Caco-2 (cell line): ENCODE results near the gene EFNA1. TPM values are rescaled to one million over a fixed set of nuclear protein-coding genes. Genes with fewer than 3 reads are reported as not detected.
"Not testable (repeated sequence)": the region's sequence is repeated elsewhere in the genome, so short reads cannot be mapped to it uniquely, and the experiment has no call there.

ENCODE experiments used
- BruUV-seq: library from RNA; stranded (reverse); fragments of 400-500 nt; replicated peaks from 2 replicates; lab custom pipeline; 2021; lab: Mats Ljungman, UMichigan
- CTCF ChIA-PET: fragments of 300-600 bp; sonication (Branson Sonifier 250); formaldehyde crosslinking; loops from one replicate; lab custom pipeline; 2022; ENCODE audit warnings: antibody characterized with exemption; lab: Charles Lee
- POLR2A ChIA-PET: fragments of 300-600 bp; sonication (Branson Sonifier 250); formaldehyde crosslinking; loops from one replicate; lab custom pipeline; 2022; ENCODE audit warnings: antibody characterized with exemption; lab: Charles Lee
- DNase-seq, 2 experiments: peaks; one replicate each; pipeline versions ENCODE4 v3.0.0 to v3.0.0-alpha.2; 2020 to 2022
- H3K27me3 ChIP-seq: replicated peaks from 2 replicates; pipeline ENCODE4 v1.6.0; 2011; ENCODE audit warnings: low read length; ENCODE audit not compliant: control insufficient read depth, insufficient read depth
- H3K36me3 ChIP-seq: 2 replicates; pipeline ENCODE4 v1.5.1; 2011; ENCODE audit warnings: low read length; ENCODE audit not compliant: control insufficient read depth, insufficient read depth
- H3K4me1 ChIP-seq: fragments of 250-450 bp; sonication (Bioruptor Pico); 2 replicates; pipeline ENCODE4 v1.5.1; 2020; ENCODE audit warnings: mild to moderate bottlenecking
- H3K4me3 ChIP-seq: 2 replicates; pipeline ENCODE4 v1.5.1; 2011; ENCODE audit warnings: low read depth, mild to moderate bottlenecking, control low read depth, low read length
- H3K9me3 ChIP-seq: fragments of 250-450 bp; sonication (Bioruptor Pico); 2 replicates; pipeline ENCODE4 v1.5.1; 2020; ENCODE audit warnings: mild to moderate bottlenecking, moderate library complexity
- H3K27ac Mint-ChIP-seq: one replicate; pipeline ENCODE4 v1.8.0; 2022; ENCODE audit warnings: mixed read lengths; ENCODE audit not compliant: unreplicated experiment
- H3K27me3 Mint-ChIP-seq: one replicate; pipeline ENCODE4 v1.8.0; 2022; ENCODE audit warnings: mixed read lengths; ENCODE audit not compliant: insufficient read depth, unreplicated experiment
- H3K36me3 Mint-ChIP-seq: one replicate; pipeline ENCODE4 v1.8.0; 2022; ENCODE audit warnings: mild to moderate bottlenecking, mixed read lengths; ENCODE audit not compliant: insufficient read depth, unreplicated experiment
- H3K4me1 Mint-ChIP-seq: one replicate; pipeline ENCODE4 v1.8.0; 2022; ENCODE audit warnings: low read depth, mixed read lengths; ENCODE audit not compliant: unreplicated experiment
- H3K4me3 Mint-ChIP-seq: one replicate; pipeline ENCODE4 v1.8.0; 2022; ENCODE audit warnings: mild to moderate bottlenecking, moderate library complexity, mixed read lengths; ENCODE audit not compliant: unreplicated experiment
- H3K9me3 Mint-ChIP-seq: one replicate; pipeline ENCODE4 v1.8.0; 2022; ENCODE audit warnings: mixed read lengths; ENCODE audit not compliant: unreplicated experiment
- CTCF ChIP-seq, 2 experiments: fragments of 200-600 bp in 1 of 2; IDR thresholded peaks; 1 replicate in 1 of 2; 2 replicates in 1 of 2; pipeline versions ENCODE4 v1.5.1 to v1.8.0; 2011 to 2022; ENCODE audit warnings: antibody characterized with exemption in 1 of 2, control low read depth in 1 of 2, inconsistent platforms in 1 of 2, low read depth in 1 of 2, low read length in 1 of 2, mild to moderate bottlenecking in 1 of 2, moderate library complexity in 1 of 2; ENCODE audit not compliant: insufficient read depth in 1 of 2, severe bottlenecking in 1 of 2, unreplicated experiment in 1 of 2
- intact Hi-C: fragments of 100-400 bp; cut with micrococcal nuclease; formaldehyde crosslinking; loops from one replicate; pipeline ENCODE4 v1.10.0; 2022; ENCODE audit not compliant: unreplicated experiment
- total RNA-seq: library from RNA; stranded (reverse); gene quantifications from 2 replicates; pipeline ENCODE4 v1.2.3, GENCODE V29; 2022

EFNA1 gene
- total RNA-seq, 1 experiment from 2014 or later, result 47.9 TPM

GRCh38 chr1:155167166-155168104 is 39.8 kb downstream of the EFNA1 start:
- peak overlapping the region; percentile 24 for H3K27ac Mint-ChIP-seq
- peak; percentile 79 to 93 for TF ChIP-seq CTCF (IDR thresholded peaks at IDR 0.05; ENCODE audit: insufficient read depth in 1 of 2, low read depth in 1 of 2, low read length in 1 of 2, severe bottlenecking in 1 of 2, unreplicated experiment in 1 of 2)
- Histone ChIP-seq H3K9me3 (no peaks in the 10 kb centered on the region), H3K4me1 (peaks cover 10% of the 10 kb centered on the region; the same call in 1 of the 2 replicates), H3K27me3 (no peaks in the 10 kb centered on the region), H3K36me3 (no peaks in the 10 kb centered on the region), H3K4me3 (peak overlapping the region; percentile 23)
- ChIA-PET CTCF (interaction anchor here (0.5 to 3.2 kb wide), 27 partner anchors 10 to 135 kb away, joined by 3 to 147 read pairs (median 5); partner anchors contain the start of gene EFNA1), POLR2A (interaction anchor here (1.2 to 1.5 kb wide), 2 partner anchors 42 to 76 kb away, joined by 3 to 6 read pairs; no protein-coding TSS in a partner anchor)
- no peaks in the 10 kb centered on the region for H3K9me3 Mint-ChIP-seq
- peaks cover 17% of the 10 kb centered on the region for H3K36me3 Mint-ChIP-seq
- peak overlapping the region; percentile 66 for H3K4me3 Mint-ChIP-seq
- peak; percentile 86 to 89 for DNase-seq
- H3K27me3 Mint-ChIP-seq, result no peaks in the 10 kb centered on the region
- no peaks in the 10 kb centered on the region for H3K4me1 Mint-ChIP-seq
- no TSS peak for BruUV-seq
- intact Hi-C loops, result loop anchor here (1.0 to 2.0 kb wide), 3 partner anchors 33 to 73 kb away; partner anchors contain the start of gene SLC50A1

- H3K4me3 ChIP-seq, DNase-seq, H3K9me3 Mint-ChIP-seq, H3K27me3 ChIP-seq, H3K9me3 ChIP-seq, H3K27me3 Mint-ChIP-seq, BruUV-seq, intact Hi-C loops, H3K4me1 Mint-ChIP-seq, H3K36me3 ChIP-seq: not testable (repeated sequence)
- peak overlapping the region; percentile 66 for H3K4me3 Mint-ChIP-seq
- H3K27ac Mint-ChIP-seq, result peak overlapping the region; percentile 24
- ChIA-PET POLR2A (interaction anchor here (1.2 to 1.5 kb wide), 2 partner anchors 43 to 77 kb away, joined by 3 to 6 read pairs; no protein-coding TSS in a partner anchor), CTCF (interaction anchor here (0.5 to 3.2 kb wide), 19 partner anchors 9 to 134 kb away, joined by 3 to 147 read pairs (median 6); partner anchors contain the start of gene EFNA1)
- H3K4me1 ChIP-seq, result peaks cover 11% of the 10 kb centered on the region; the same call in 1 of the 2 replicates
- peaks cover 24% of the 10 kb centered on the region for H3K36me3 Mint-ChIP-seq
These were observed 40.4 kb downstream of the EFNA1 start for GRCh38 chr1:155168105-155168445.

- BruUV-seq, result no TSS peak
- Mint-ChIP-seq H3K9me3 (no peaks in the 10 kb centered on the region), H3K4me3 (no peak overlapping the region), H3K36me3 (peaks cover 26% of the 10 kb centered on the region), H3K4me1 (peaks cover 6% of the 10 kb centered on the region), H3K27me3 (no peaks in the 10 kb centered on the region), H3K27ac (no peak overlapping the region)
- Histone ChIP-seq H3K4me1 (peaks cover 11% of the 10 kb centered on the region; the same call in 1 of the 2 replicates), H3K4me3 (no peak overlapping the region), H3K36me3 (no peaks in the 10 kb centered on the region), H3K9me3 (no peaks in the 10 kb centered on the region), H3K27me3 (no peaks in the 10 kb centered on the region)
- POLR2A ChIA-PET, result interaction anchor here (1.5 kb wide), 1 partner anchor 77 kb away, joined by 6 read pairs; no protein-coding TSS in a partner anchor
- CTCF ChIA-PET, result interaction anchor here (0.5 to 3.2 kb wide), 18 partner anchors 9 to 357 kb away, joined by 3 to 147 read pairs (median 6); partner anchors contain the start of gene EFNA1
- intact Hi-C loops, result no loop called here
- no peak for TF ChIP-seq CTCF (IDR thresholded peaks at IDR 0.05; ENCODE audit: insufficient read depth in 1 of 2, low read depth in 1 of 2, low read length in 1 of 2, severe bottlenecking in 1 of 2, unreplicated experiment in 1 of 2)
- no peak for DNase-seq
These were observed 41.0 kb downstream of the EFNA1 start for GRCh38 chr1:155168456-155169210.
